Astrocyte (in vitro differentiated cells and primary cell): ENCODE data around the gene ANAPC16. TPM values are rescaled to one million over a fixed set of nuclear protein-coding genes. Genes with fewer than 3 reads are reported as not detected.

Experiments used
- DNase-seq: peaks from one replicate; pipeline ENCODE4 v3.0.0-alpha.2; 2010; ENCODE audit warnings: low read depth
- FAIRE-seq: peaks from 2 replicates; lab custom pipeline; 2011; peaks lifted over from hg19 to GRCh38; lab: Jason Lieb, UNC
- H2AFZ ChIP-seq: 2 replicates; pipeline ENCODE4 v1.6.0; 2012; ENCODE audit warnings: low read depth, low read length, inconsistent platforms
- H3K27ac ChIP-seq: 2 replicates; pipeline ENCODE4 v1.5.1; 2011; ENCODE audit warnings: low read depth, low read length, inconsistent platforms
- H3K27me3 ChIP-seq: 2 replicates; pipeline ENCODE4 v1.6.0; 2011; ENCODE audit warnings: low read length, inconsistent platforms; ENCODE audit not compliant: insufficient read depth
- H3K36me3 ChIP-seq: 2 replicates; pipeline ENCODE4 v1.5.1; 2011; ENCODE audit warnings: low read length, inconsistent platforms; ENCODE audit not compliant: insufficient read depth
- H3K4me1 ChIP-seq: 2 replicates; pipeline ENCODE4 v1.5.1; 2011; ENCODE audit warnings: low read length, inconsistent platforms; ENCODE audit not compliant: insufficient read depth
- H3K4me2 ChIP-seq: 2 replicates; pipeline ENCODE4 v1.6.0; 2012; ENCODE audit warnings: low read length, inconsistent platforms
- H3K4me3 ChIP-seq: 2 replicates; pipeline ENCODE4 v1.5.1; 2011; ENCODE audit warnings: low read depth, mild to moderate bottlenecking, low read length, inconsistent platforms; ENCODE audit not compliant: insufficient read depth
- H3K79me2 ChIP-seq: 2 replicates; pipeline ENCODE4 v1.6.0; 2012; ENCODE audit warnings: mild to moderate bottlenecking, low read length, inconsistent platforms; ENCODE audit not compliant: insufficient read depth
- H3K9ac ChIP-seq: 2 replicates; pipeline ENCODE4 v1.6.0; 2012; ENCODE audit warnings: mild to moderate bottlenecking, low read length, inconsistent platforms
- H3K9me3 ChIP-seq: 2 replicates; pipeline ENCODE4 v1.5.1; 2012; ENCODE audit warnings: low read depth, mild to moderate bottlenecking, low read length, inconsistent platforms; ENCODE audit not compliant: insufficient read depth
- H4K20me1 ChIP-seq: 2 replicates; pipeline ENCODE4 v1.6.0; 2012; ENCODE audit warnings: low read length, inconsistent platforms; ENCODE audit not compliant: insufficient read depth
- H3K27ac Mint-ChIP-seq: one replicate; pipeline ENCODE4 v1.8.0; 2021; ENCODE audit warnings: mild to moderate bottlenecking, mixed read lengths; ENCODE audit not compliant: unreplicated experiment
- H3K27me3 Mint-ChIP-seq: one replicate; pipeline ENCODE4 v1.8.0; 2021; ENCODE audit warnings: low read depth, mixed read lengths; ENCODE audit not compliant: unreplicated experiment
- H3K36me3 Mint-ChIP-seq: one replicate; pipeline ENCODE4 v1.8.0; 2021; ENCODE audit warnings: low read depth, mixed read lengths; ENCODE audit not compliant: unreplicated experiment
- H3K4me1 Mint-ChIP-seq: one replicate; pipeline ENCODE4 v1.8.0; 2021; ENCODE audit warnings: low read depth, mixed read lengths; ENCODE audit not compliant: unreplicated experiment
- H3K4me3 Mint-ChIP-seq: one replicate; pipeline ENCODE4 v1.8.0; 2021; ENCODE audit warnings: mild to moderate bottlenecking, moderate library complexity, mixed read lengths; ENCODE audit not compliant: unreplicated experiment
- H3K9me3 Mint-ChIP-seq: one replicate; pipeline ENCODE4 v1.8.0; 2021; ENCODE audit warnings: mild to moderate bottlenecking, mixed read lengths; ENCODE audit not compliant: unreplicated experiment
- EZH2 ChIP-seq: IDR thresholded peaks from 2 replicates; pipeline ENCODE4 v1.6.1; 2012; ENCODE audit warnings: mild to moderate bottlenecking, low read length, inconsistent platforms; ENCODE audit not compliant: insufficient read depth
- total RNA-seq: library from RNA; stranded (reverse); gene quantifications from 2 replicates; pipeline ENCODE4 v1.2.1, GENCODE V29; 2021
- TF ChIP-seq, protein P1 (sequence below): IDR thresholded peaks from 2 replicates; pipeline ENCODE4 v1.5.1; 2011; ENCODE audit warnings: low read depth, mild to moderate bottlenecking, inconsistent platforms, low read length, moderate library complexity; ENCODE audit not compliant: insufficient read depth

Gene ANAPC16
- total RNA-seq, 1 donor from 2014 or later: 47.3 TPM

DNA sequence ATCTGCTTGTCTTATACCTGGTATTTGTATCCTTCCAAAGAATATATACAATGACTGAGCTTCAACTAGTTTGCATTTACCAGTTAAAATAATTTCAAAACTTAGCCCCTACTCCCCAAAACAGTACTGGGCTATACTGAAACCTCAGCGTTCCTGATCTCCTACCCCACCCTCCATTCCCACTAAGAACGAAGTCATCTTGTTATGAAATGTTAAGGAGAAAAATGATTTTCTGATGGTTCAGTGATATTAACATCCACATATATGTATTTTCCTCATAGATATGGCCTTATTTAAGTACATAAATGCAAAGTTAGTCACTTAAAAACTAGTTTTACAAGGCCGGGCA, 28.9 kb upstream of the ANAPC16 start:
- H3K4me3 Mint-ChIP-seq: no peak overlapping the region
- FAIRE-seq (no peak), DNase-seq (no peak)
- Histone ChIP-seq H3K4me2 (no peak overlapping the region), H3K4me1 (no peaks in the 10 kb centered on the region), H3K27me3 (no peaks in the 10 kb centered on the region), H3K36me3 (no peaks in the 10 kb centered on the region), H3K9me3 (no peaks in the 10 kb centered on the region), H3K4me3 (no peak overlapping the region), H3K79me2 (no peaks in the 10 kb centered on the region), H2AFZ (no peak overlapping the region), H3K27ac (no peak overlapping the region), H4K20me1 (no peaks in the 10 kb centered on the region), H3K9ac (no peak overlapping the region)
- peaks cover 18% of the 10 kb centered on the region for H3K36me3 Mint-ChIP-seq
- H3K27ac Mint-ChIP-seq: no peak overlapping the region
- H3K27me3 Mint-ChIP-seq: no peaks in the 10 kb centered on the region
- no peaks in the 10 kb centered on the region for H3K4me1 Mint-ChIP-seq
- no peak for TF ChIP-seq EZH2
- TF ChIP-seq, protein P1, sequence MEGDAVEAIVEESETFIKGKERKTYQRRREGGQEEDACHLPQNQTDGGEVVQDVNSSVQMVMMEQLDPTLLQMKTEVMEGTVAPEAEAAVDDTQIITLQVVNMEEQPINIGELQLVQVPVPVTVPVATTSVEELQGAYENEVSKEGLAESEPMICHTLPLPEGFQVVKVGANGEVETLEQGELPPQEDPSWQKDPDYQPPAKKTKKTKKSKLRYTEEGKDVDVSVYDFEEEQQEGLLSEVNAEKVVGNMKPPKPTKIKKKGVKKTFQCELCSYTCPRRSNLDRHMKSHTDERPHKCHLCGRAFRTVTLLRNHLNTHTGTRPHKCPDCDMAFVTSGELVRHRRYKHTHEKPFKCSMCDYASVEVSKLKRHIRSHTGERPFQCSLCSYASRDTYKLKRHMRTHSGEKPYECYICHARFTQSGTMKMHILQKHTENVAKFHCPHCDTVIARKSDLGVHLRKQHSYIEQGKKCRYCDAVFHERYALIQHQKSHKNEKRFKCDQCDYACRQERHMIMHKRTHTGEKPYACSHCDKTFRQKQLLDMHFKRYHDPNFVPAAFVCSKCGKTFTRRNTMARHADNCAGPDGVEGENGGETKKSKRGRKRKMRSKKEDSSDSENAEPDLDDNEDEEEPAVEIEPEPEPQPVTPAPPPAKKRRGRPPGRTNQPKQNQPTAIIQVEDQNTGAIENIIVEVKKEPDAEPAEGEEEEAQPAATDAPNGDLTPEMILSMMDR: no peak
- peaks cover 3% of the 10 kb centered on the region for H3K9me3 Mint-ChIP-seq

DNA sequence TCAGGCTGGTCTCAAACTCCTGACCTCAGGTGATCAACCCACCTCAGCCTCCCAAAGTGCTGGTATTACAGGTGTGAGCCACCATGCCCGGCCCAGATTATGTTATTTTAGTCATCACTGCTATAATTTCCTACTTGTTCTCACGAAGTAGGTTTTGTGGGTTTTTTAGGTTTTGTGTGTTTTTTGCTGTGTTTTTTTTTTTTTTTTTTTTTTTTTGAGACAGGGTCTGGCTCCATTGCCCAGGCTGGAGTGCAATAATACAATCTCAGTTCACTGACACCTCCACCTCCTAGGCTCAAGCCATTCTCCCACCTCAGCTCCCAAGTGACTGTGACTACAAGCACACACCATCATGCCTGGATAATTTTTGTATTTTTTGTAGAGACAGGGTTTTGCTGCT, 20.9 kb upstream of the ANAPC16 start:
- no peaks in the 10 kb centered on the region for H3K79me2 ChIP-seq
- no peak overlapping the region for H3K9ac ChIP-seq
- H3K36me3 ChIP-seq: no peaks in the 10 kb centered on the region
- Mint-ChIP-seq H3K4me3 (no peak overlapping the region), H3K4me1 (peaks cover 2% of the 10 kb centered on the region), H3K27ac (no peak overlapping the region), H3K9me3 (no peaks in the 10 kb centered on the region), H3K36me3 (peaks cover 15% of the 10 kb centered on the region), H3K27me3 (no peaks in the 10 kb centered on the region)
- H3K27ac ChIP-seq: no peak overlapping the region
- no peak overlapping the region for H3K4me2 ChIP-seq
- no peaks in the 10 kb centered on the region for H3K4me1 ChIP-seq
- no peak overlapping the region for H3K4me3 ChIP-seq
- H3K9me3 ChIP-seq: no peaks in the 10 kb centered on the region
- no peaks in the 10 kb centered on the region for H3K27me3 ChIP-seq
- FAIRE-seq (no peak), DNase-seq (no peak)
- no peak overlapping the region for H2AFZ ChIP-seq
- no peaks in the 10 kb centered on the region for H4K20me1 ChIP-seq
- TF ChIP-seq, protein P1: no peak

DNA sequence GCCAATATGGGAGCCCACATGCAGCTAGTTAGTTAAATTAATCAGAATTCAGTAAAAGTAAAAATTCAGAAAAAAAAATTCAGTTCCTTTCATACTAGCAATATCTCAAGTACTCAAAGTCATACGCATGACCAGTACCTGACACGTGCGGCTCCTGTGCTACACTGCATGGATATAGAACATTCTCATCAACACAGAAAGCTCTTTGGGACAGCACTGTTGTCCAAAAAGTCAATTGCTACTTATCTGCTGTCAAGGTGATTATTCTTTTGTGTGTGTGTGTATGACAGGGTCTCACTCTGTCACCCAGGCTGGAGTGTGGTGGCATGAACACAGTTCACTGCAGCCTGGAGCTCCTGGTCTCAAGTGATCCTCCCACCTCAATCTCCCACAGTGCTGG, 14.9 kb upstream of the ANAPC16 start:
- Histone ChIP-seq H3K9me3 (no peaks in the 10 kb centered on the region), H3K4me1 (no peaks in the 10 kb centered on the region), H3K4me3 (no peak overlapping the region), H3K4me2 (no peak overlapping the region), H3K79me2 (no peaks in the 10 kb centered on the region), H3K9ac (no peak overlapping the region), H3K36me3 (no peaks in the 10 kb centered on the region), H3K27ac (no peak overlapping the region), H2AFZ (no peak overlapping the region), H3K27me3 (no peaks in the 10 kb centered on the region), H4K20me1 (no peaks in the 10 kb centered on the region)
- no peak for TF ChIP-seq EZH2
- TF ChIP-seq, protein P1: no peak
- no peak overlapping the region for H3K27ac Mint-ChIP-seq
- FAIRE-seq: no peak
- no peak for DNase-seq
- H3K27me3 Mint-ChIP-seq: no peaks in the 10 kb centered on the region
- H3K4me3 Mint-ChIP-seq: no peak overlapping the region
- no peaks in the 10 kb centered on the region for H3K9me3 Mint-ChIP-seq
- H3K36me3 Mint-ChIP-seq: peaks cover 13% of the 10 kb centered on the region
- peaks cover 2% of the 10 kb centered on the region for H3K4me1 Mint-ChIP-seq
